Stomach (tissue), 9 donors: ENCODE results near the gene NTF4. TPM values are rescaled to one million over a fixed set of nuclear protein-coding genes. Genes with fewer than 3 reads are reported as not detected.

ENCODE experiments used
- DNase-seq, 2 donors: peaks; one replicate each; pipeline versions ENCODE4 v3.0.0 to v3.0.0-alpha.2; 2013 to 2019
- H3K27ac ChIP-seq, 5 donors: fragments of 200-600 bp in 4 of 5; sonication (generic) in 4 of 5; one replicate each; pipeline ENCODE4 v1.5.1; 2013 to 2019; ENCODE audit warnings: mild to moderate bottlenecking in 1 of 5, moderate library complexity in 1 of 5
- H3K27me3 ChIP-seq, 3 donors: fragments of 200-600 bp; sonication (generic); one replicate each; pipeline ENCODE4 v1.5.1; 2017 to 2019; ENCODE audit warnings: mixed run types in 1 of 3
- H3K36me3 ChIP-seq, 4 donors: fragments of 200-600 bp; sonication (generic); 1 replicate in 3 of 4; 2 replicates in 1 of 4; pipeline ENCODE4 v1.5.1; 2016 to 2019
- H3K4me1 ChIP-seq, 4 donors: fragments of 200-600 bp; sonication (generic); one replicate each; pipeline ENCODE4 v1.5.1; 2016 to 2019
- H3K4me3 ChIP-seq, 4 donors: fragments of 200-600 bp; sonication (generic) in 3 of 4; one replicate each; pipeline ENCODE4 v1.5.1; 2016 to 2019; ENCODE audit warnings: mild to moderate bottlenecking in 1 of 4
- H3K9me3 ChIP-seq, 4 donors: fragments of 200-600 bp; sonication (generic); one replicate each; pipeline ENCODE4 v1.5.1; 2016 to 2019
- EP300 ChIP-seq: sonication (generic); formaldehyde crosslinking; IDR thresholded peaks from one replicate; pipeline ENCODE4 v1.6.1; 2017; ENCODE audit warnings: antibody characterized with exemption
- POLR2A ChIP-seq, 4 donors: fragments of 450-650 bp; IDR thresholded peaks; one replicate each; pipeline ENCODE4 v1.6.1; 2016; ENCODE audit warnings: antibody characterized with exemption in 4 of 4, control low read depth in 2 of 4, mild to moderate bottlenecking in 1 of 4, moderate library complexity in 1 of 4
- POLR2AphosphoS5 ChIP-seq, 3 donors: sonication (generic); formaldehyde crosslinking; IDR thresholded peaks; one replicate each; pipeline ENCODE4 v1.6.1; 2016; ENCODE audit warnings: antibody characterized with exemption in 3 of 3
- WGBS, 5 donors: extraction: QIAGEN DNeasy Blood & Tissue Kit in 3 of 5; methylation state at CpG; one replicate each; pipeline versions ENCODE4 v1.1.5 to v1.1.7; 2013 to 2018; 5-methylcytosine and 5-hydroxymethylcytosine counted together
- intact Hi-C: fragments of 100-400 bp; cut with DNase I; formaldehyde crosslinking; loops from one replicate; pipeline ENCODE4 v1.15.1; 2023; ENCODE audit warnings: low total_unique reads
- polyA plus RNA-seq, 3 donors: library from polyadenylated mRNA; stranded (reverse); fragments of 200-250 nt; gene quantifications; one replicate each; pipeline ENCODE4 v1.2.3, GENCODE V29; 2013
- total RNA-seq, 5 donors: library from RNA; depleted of rRNA; stranded (reverse); fragments of >200 nt; gene quantifications; one replicate each; pipeline versions ENCODE4 v1.1.0 to v1.2.3, GENCODE V29; 2014 to 2016
- TF ChIP-seq, protein P1 (sequence below), 7 experiments: fragments of 450-650 bp in 4 of 7; fragments of 200-600 bp in 3 of 7; sonication (generic) in 3 of 7; IDR thresholded peaks; one replicate each; pipeline ENCODE4 v1.5.1; 2016 to 2019; ENCODE audit warnings: antibody characterized with exemption in 7 of 7, control low read depth in 2 of 7, mild to moderate bottlenecking in 1 of 7
- donor health status: healthy with polysubstance abuse.
- donor health status: Bipolar disorder and iron deficiency.
- donor health status: healthy.

The NTF4 gene
- total and polyA plus RNA-seq, 8 donors = 17.5 TPM; not detected in 7

DNA sequence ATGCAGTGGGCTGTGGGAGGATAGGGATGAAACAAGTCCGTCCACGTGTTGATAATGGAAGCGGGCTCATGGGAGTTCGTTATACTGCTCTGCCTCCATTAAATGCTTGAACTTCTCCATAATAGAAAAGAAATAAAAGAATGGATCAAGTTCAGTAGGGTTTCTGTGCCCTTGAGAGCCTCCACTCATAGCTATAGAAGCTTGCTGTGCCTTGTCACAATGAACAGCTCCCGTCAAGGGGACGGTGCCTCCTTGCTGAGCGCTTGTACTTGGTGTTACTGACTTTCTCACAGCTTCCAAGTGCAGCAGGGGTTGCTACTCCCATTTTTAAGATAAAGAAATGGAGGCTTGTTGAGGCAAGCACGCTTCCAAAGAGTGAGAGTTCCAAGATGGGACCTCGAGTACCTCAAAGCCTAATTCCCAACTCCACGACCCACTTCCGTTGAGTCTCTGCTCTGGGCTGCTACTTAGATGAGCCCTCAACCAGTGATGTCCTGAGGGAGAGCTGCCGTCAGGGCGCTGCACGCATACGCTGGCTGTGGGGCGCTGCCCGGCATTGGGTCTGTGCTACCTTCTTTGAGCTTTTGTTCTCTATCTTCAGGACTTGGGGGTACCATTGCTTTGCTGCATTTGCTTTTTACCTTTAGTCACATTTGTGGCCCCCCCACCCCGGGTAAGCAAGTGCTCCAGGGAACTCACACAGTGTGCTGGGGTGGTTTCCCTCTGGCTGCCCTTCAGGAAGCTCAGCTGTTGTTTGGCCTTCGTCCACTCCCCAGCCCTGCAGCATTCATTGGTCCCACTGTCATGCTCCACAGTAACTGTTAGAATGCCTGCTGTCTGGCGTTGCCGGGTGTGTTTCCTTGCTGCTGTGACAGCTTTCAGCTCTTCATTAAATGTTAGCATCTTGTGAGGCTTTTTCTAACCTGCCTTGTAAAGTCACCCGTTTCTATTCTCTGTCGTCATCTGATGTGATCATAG is 30.2 kb upstream of the NTF4 start:
- no peak for DNase-seq
- Histone ChIP-seq H3K27ac (peak overlapping the region in 1 of 5 donors; percentile 10), H3K4me3 (no peak overlapping the region), H3K9me3 (no peaks in the 10 kb centered on the region), H3K27me3 (no peaks in the 10 kb centered on the region), H3K36me3 (peaks cover 90 to 100% (median 99%) of the 10 kb centered on the region in 4 donors), H3K4me1 (peaks cover 0 to 31% (median 25%) of the 10 kb centered on the region in 4 donors)
- WGBS, 5 donors = 68 to 78% (median 73%) methylated on average over 23 of the region's 23 CpGs
- intact Hi-C loops = loop anchor here (5.0 to 10.0 kb wide), 2 partner anchors 60 to 113 kb away; partner anchors contain the start of genes HRC and TRPM4
- TF ChIP-seq POLR2A (IDR thresholded peaks at IDR 0.05) (no peak), POLR2AphosphoS5 (IDR thresholded peaks at IDR 0.05) (no peak), EP300 (no peak)
- TF ChIP-seq, protein P1, sequence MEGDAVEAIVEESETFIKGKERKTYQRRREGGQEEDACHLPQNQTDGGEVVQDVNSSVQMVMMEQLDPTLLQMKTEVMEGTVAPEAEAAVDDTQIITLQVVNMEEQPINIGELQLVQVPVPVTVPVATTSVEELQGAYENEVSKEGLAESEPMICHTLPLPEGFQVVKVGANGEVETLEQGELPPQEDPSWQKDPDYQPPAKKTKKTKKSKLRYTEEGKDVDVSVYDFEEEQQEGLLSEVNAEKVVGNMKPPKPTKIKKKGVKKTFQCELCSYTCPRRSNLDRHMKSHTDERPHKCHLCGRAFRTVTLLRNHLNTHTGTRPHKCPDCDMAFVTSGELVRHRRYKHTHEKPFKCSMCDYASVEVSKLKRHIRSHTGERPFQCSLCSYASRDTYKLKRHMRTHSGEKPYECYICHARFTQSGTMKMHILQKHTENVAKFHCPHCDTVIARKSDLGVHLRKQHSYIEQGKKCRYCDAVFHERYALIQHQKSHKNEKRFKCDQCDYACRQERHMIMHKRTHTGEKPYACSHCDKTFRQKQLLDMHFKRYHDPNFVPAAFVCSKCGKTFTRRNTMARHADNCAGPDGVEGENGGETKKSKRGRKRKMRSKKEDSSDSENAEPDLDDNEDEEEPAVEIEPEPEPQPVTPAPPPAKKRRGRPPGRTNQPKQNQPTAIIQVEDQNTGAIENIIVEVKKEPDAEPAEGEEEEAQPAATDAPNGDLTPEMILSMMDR (IDR thresholded peaks at IDR 0.05) = no peak

GRCh38 chr19:49092686-49093085 is 28.1 kb upstream of the NTF4 start:
- no peak for DNase-seq
- WGBS, 5 donors = 90 to 95% (median 92%) methylated on average over 6 of the region's 6 CpGs
- TF ChIP-seq, protein P1 (IDR thresholded peaks at IDR 0.05) = no peak
- no peak for TF ChIP-seq POLR2AphosphoS5 (IDR thresholded peaks at IDR 0.05)
- no peak for TF ChIP-seq POLR2A (IDR thresholded peaks at IDR 0.05)
- no peak for TF ChIP-seq EP300
- Histone ChIP-seq H3K4me3 (no peak overlapping the region), H3K9me3 (no peaks in the 10 kb centered on the region), H3K4me1 (peaks cover 6 to 37% (median 28%) of the 10 kb centered on the region in 4 donors), H3K36me3 (peaks cover 86 to 100% (median 99%) of the 10 kb centered on the region in 4 donors), H3K27me3 (no peaks in the 10 kb centered on the region), H3K27ac (no peak overlapping the region)
- intact Hi-C loops = loop anchor here (10.0 kb wide), 1 partner anchor 62 kb away; the partner anchor contains the start of genes HRC and TRPM4

- H3K36me3 ChIP-seq = peaks cover 74 to 96% (median 93%) of the 10 kb centered on the region in 4 donors
These were observed 26.9 kb upstream of the NTF4 start for GRCh38 chr19:49091391-49092038.

More at GRCh38 chr19:49091391-49092038, 26.9 kb upstream of the NTF4 start:
- Histone ChIP-seq H3K27me3 (no peaks in the 10 kb centered on the region), H3K4me3 (no peak overlapping the region), H3K9me3 (no peaks in the 10 kb centered on the region), H3K4me1 (peaks cover 18 to 38% (median 33%) of the 10 kb centered on the region in 4 donors), H3K27ac (no peak overlapping the region)
- TF ChIP-seq EP300 (no peak), POLR2A (IDR thresholded peaks at IDR 0.05) (no peak), POLR2AphosphoS5 (IDR thresholded peaks at IDR 0.05) (no peak)
- TF ChIP-seq, protein P1 (IDR thresholded peaks at IDR 0.05) = no peak
- WGBS, 5 donors = 82 to 88% (median 87%) methylated on average over 17 of the region's 17 CpGs
- DNase-seq = no peak
- intact Hi-C loops = loop anchor here (10.0 kb wide), 1 partner anchor 63 kb away; the partner anchor contains the start of genes HRC and TRPM4
